ENCODE measurements around the gene TMEM88.

Gene TMEM88

DNA sequence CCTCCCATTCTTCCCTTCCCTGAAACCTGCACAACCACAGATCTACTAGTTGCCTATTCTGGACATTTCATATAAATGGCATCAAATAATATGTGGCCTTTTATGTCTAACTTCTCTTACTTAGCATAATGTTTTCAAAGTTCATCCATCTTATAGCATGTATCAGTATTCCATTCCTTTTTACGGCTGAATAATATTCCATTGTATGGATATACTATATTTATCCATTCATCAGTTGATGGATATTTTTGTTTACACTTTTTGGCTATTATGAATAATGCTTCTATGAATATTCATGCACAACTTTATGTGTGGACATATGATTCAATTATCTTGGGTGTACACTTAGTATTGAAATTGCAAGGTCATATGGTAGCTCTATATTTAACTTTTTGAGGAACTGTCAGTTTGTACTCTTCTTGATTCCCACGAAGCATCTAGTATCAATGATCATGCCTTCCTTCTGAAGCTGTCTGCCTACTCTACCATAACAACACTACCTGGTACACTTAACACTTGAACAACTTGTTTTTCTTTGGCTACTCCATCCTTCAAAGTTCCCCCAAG, 21.0 kb downstream of the TMEM88 start:
- no peaks in the 10 kb centered on the region for H3K36me3 ChIP-seq (ENCODE audit: control insufficient read depth, insufficient read depth, low read length)
- H3K27me3 ChIP-seq (ENCODE audit: control insufficient read depth, insufficient read depth, low read length, poor library complexity, severe bottlenecking) = no peaks in the 10 kb centered on the region
- no peak overlapping the region for H3K4me3 ChIP-seq (ENCODE audit: insufficient read depth, low read depth, low read length)
- H3K4me1 ChIP-seq (ENCODE audit: control insufficient read depth, insufficient read depth, low read length) = no peaks in the 10 kb centered on the region
- 93 to 96% methylated on average over 1 of the region's 2 CpGs for WGBS, 2 experiments
- H3K27ac ChIP-seq (ENCODE audit: insufficient read depth, low read depth, low read length, poor library complexity, severe bottlenecking) = no peak overlapping the region
- no peaks in the 10 kb centered on the region for H3K9me3 ChIP-seq (ENCODE audit: control insufficient read depth, low read length)

DNA sequence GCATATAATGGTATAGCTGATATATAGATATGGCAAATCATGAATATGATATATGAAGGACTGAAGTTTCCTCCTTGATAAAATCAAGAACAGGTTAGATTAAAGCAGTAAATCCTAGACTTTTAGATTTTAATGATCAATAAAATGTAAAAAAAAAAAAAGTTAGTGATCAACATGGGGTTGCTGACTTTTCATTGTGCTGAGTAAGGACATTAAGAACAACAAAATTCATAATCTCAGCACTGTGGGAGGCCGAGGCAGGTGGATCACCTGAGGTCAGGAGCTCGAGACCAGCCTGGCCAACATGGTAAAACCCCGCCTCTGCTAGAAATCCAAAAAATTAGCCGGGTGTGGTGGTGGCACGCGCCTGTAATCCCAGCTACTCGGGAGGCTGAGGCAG, 23.4 kb downstream of the TMEM88 start:
- WGBS, 2 experiments = 94 to 97% methylated on average over 7 of the region's 7 CpGs
- no peaks in the 10 kb centered on the region for H3K27me3 ChIP-seq (ENCODE audit: control insufficient read depth, insufficient read depth, low read length, poor library complexity, severe bottlenecking)
- H3K4me1 ChIP-seq (ENCODE audit: control insufficient read depth, insufficient read depth, low read length) = peaks cover under 1% of the 10 kb centered on the region
- H3K9me3 ChIP-seq (ENCODE audit: control insufficient read depth, low read length) = no peaks in the 10 kb centered on the region
- no peaks in the 10 kb centered on the region for H3K36me3 ChIP-seq (ENCODE audit: control insufficient read depth, insufficient read depth, low read length)
- no peak overlapping the region for H3K27ac ChIP-seq (ENCODE audit: insufficient read depth, low read depth, low read length, poor library complexity, severe bottlenecking)
- no peak overlapping the region for H3K4me3 ChIP-seq (ENCODE audit: insufficient read depth, low read depth, low read length)

DNA sequence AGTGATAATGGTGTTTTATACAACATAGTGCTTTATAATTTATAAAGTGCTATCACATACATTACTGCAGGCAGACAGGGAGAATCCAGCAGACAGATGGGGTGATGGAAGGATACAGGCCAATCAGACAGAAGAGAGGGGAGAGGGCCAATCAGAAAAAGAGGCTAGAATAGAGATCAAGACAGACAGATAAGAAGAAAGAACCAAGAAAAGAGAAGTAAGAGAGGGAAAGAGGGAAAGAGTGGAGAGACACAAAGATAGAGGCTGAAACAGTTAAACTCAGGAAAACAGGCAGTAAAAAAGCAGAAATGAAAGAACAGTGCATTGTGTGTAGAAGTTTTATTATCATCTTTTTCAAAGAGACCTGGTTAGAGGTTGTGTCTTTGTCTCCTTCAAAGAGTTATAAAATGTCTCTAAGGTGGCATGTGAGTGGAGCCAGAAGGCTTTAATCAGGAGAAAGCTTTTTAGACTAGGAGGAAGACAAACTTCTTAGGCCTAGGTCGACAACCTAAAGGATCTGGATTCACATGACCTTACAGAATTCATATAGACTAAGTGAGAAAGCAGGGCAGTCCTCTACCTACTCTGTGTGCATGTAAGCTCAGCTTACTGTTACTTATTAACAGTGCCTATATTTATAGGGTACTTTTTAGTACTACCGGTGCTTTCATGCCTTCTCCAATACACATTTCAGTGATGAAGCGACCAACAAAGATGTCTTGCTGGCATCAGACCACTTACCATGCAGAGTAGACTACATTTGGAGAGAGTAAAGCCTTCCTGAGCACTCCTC, 25.4 kb downstream of the TMEM88 start:
- WGBS, 2 experiments = 88 to 96% methylated on average over 3 of the region's 3 CpGs
- no peak overlapping the region for H3K4me3 ChIP-seq (ENCODE audit: insufficient read depth, low read depth, low read length)
- no peaks in the 10 kb centered on the region for H3K27me3 ChIP-seq (ENCODE audit: control insufficient read depth, insufficient read depth, low read length, poor library complexity, severe bottlenecking)
- no peak overlapping the region for H3K27ac ChIP-seq (ENCODE audit: insufficient read depth, low read depth, low read length, poor library complexity, severe bottlenecking)
- peaks cover 2% of the 10 kb centered on the region for H3K4me1 ChIP-seq (ENCODE audit: control insufficient read depth, insufficient read depth, low read length)
- H3K9me3 ChIP-seq (ENCODE audit: control insufficient read depth, low read length) = no peaks in the 10 kb centered on the region
- no peaks in the 10 kb centered on the region for H3K36me3 ChIP-seq (ENCODE audit: control insufficient read depth, insufficient read depth, low read length)

DNA sequence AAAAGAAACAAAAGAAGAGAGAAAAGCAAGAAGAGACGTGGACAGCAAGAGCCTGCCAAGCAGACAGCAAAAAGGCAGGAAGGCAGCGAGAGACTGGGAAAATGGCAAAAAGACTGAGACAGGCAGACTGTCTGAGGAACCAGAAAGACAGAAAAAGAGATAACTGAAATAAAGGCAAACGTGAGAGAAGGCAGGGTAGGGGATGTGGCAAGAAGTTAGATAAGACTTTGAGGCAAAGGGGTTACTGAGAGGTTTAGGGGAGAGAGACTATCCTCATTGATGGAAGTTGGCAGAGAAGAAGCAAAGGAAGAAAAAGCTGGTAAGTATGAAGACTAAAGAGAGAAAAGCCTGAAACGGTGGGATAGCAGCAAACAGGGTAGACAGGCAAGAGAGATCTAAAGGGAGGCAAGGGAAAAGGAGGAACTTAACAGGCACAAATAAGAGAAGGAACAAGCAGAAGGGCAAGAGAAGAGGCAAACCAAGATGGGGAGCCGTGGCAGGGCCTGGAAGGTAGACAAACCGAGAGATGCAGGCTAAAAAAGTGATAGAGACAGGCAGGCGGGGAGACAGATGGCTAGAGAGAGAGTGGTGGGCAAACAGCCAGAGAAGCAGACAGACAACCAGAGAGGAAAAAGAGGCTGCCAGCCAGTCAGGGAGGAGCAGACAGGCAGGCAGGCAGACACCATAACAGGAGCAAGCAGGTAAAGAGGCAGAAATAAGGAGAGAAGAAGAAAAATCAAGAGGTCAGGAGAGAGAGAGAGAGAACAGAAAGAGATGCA, 26.6 kb downstream of the TMEM88 start:
- no peak overlapping the region for H3K4me3 ChIP-seq (ENCODE audit: insufficient read depth, low read depth, low read length)
- no peak overlapping the region for H3K27ac ChIP-seq (ENCODE audit: insufficient read depth, low read depth, low read length, poor library complexity, severe bottlenecking)
- peaks cover 7% of the 10 kb centered on the region for H3K27me3 ChIP-seq (ENCODE audit: control insufficient read depth, insufficient read depth, low read length, poor library complexity, severe bottlenecking)
- peaks cover 6% of the 10 kb centered on the region for H3K4me1 ChIP-seq (ENCODE audit: control insufficient read depth, insufficient read depth, low read length)
- no peaks in the 10 kb centered on the region for H3K9me3 ChIP-seq (ENCODE audit: control insufficient read depth, low read length)
- H3K36me3 ChIP-seq (ENCODE audit: control insufficient read depth, insufficient read depth, low read length) = no peaks in the 10 kb centered on the region
- WGBS, 2 experiments = 89 to 91% methylated on average over 7 of the region's 7 CpGs

DNA sequence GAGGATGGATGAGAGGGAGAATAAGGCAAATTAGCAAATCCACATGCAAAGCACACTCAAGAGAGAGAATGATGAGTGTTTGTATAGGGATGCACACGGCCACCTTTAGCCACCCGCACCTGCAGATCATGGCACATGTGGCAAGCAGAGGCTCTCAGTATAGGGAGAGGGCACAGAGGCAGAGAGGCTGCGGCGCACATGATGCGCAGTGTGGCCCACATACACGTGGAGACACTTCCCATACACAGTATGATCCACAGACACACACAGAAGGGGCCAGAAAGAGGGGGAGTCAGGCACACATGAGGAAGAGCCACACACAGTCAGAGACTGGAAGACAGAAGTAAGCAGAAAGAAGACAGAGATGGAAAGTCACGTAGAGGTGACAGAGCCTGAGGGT, 27.2 kb downstream of the TMEM88 start:
- no peaks in the 10 kb centered on the region for H3K9me3 ChIP-seq (ENCODE audit: control insufficient read depth, low read length)
- peaks cover 12% of the 10 kb centered on the region for H3K4me1 ChIP-seq (ENCODE audit: control insufficient read depth, insufficient read depth, low read length)
- no peaks in the 10 kb centered on the region for H3K36me3 ChIP-seq (ENCODE audit: control insufficient read depth, insufficient read depth, low read length)
- H3K27me3 ChIP-seq (ENCODE audit: control insufficient read depth, insufficient read depth, low read length, poor library complexity, severe bottlenecking) = peaks cover 13% of the 10 kb centered on the region
- 92 to 96% methylated on average over 7 of the region's 7 CpGs for WGBS, 2 experiments
- H3K4me3 ChIP-seq (ENCODE audit: insufficient read depth, low read depth, low read length) = no peak overlapping the region
- no peak overlapping the region for H3K27ac ChIP-seq (ENCODE audit: insufficient read depth, low read depth, low read length, poor library complexity, severe bottlenecking)

DNA sequence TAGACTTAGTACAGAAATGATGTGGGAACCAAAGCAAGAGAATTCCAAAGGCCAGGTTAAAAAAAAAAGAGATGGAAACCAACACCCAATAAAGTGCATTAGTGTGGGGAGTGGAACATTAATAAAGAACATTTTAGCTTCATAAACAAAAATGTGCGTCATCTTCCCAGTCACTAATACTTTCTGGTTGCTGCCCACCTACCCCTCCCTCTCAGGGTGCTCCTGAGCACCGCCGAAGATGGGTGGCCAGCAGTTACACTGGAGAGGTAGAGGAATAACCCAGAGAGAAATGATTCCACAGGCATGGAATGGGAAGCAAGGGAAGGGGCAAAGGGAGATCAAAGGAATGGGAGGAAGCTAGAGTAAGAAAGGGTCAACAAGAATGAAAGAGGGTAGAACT, 27.8 kb downstream of the TMEM88 start:
- no peaks in the 10 kb centered on the region for H3K36me3 ChIP-seq (ENCODE audit: control insufficient read depth, insufficient read depth, low read length)
- H3K4me3 ChIP-seq (ENCODE audit: insufficient read depth, low read depth, low read length) = no peak overlapping the region
- WGBS, 2 experiments = 72 to 90% methylated on average over 2 to 3 of the region's 3 CpGs
- H3K27ac ChIP-seq (ENCODE audit: insufficient read depth, low read depth, low read length, poor library complexity, severe bottlenecking) = no peak overlapping the region
- H3K4me1 ChIP-seq (ENCODE audit: control insufficient read depth, insufficient read depth, low read length) = peaks cover 16% of the 10 kb centered on the region
- peaks cover 13% of the 10 kb centered on the region for H3K27me3 ChIP-seq (ENCODE audit: control insufficient read depth, insufficient read depth, low read length, poor library complexity, severe bottlenecking)
- no peaks in the 10 kb centered on the region for H3K9me3 ChIP-seq (ENCODE audit: control insufficient read depth, low read length)

DNA sequence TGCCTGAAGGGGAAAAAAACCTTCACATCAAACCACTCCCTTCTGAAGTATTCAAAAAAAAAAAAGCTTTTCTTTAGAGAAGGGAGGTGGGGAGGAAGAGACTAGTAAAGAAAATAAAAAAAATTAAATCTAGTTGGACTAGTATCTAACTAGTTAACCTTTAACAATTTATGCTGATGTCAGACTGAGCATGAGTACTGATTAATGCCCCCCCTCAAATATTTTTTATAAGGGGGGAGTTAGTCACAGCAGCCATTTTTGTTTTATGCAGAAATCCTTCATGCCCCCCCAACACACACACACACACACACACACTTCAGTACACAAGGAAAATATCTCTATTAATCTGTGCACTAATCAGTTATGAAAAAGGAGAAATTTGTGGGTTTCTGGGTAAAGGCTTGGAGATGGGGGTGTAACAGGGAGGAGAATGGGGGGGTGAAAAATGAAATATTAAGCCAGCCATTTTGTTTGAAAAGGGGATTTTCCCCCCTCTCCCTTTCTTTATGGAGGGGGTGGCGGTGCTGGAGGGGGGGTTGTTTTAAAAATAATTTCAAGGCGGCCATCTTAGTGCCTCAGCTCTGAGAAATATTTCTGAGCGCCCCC, 29.0 kb downstream of the TMEM88 start:
- Histone ChIP-seq H3K4me3 (ENCODE audit: insufficient read depth, low read depth, low read length) (no peak overlapping the region), H3K4me1 (ENCODE audit: control insufficient read depth, insufficient read depth, low read length) (peaks cover 28% of the 10 kb centered on the region), H3K9me3 (ENCODE audit: control insufficient read depth, low read length) (no peaks in the 10 kb centered on the region), H3K27me3 (ENCODE audit: control insufficient read depth, insufficient read depth, low read length, poor library complexity, severe bottlenecking) (peaks cover 13% of the 10 kb centered on the region), H3K27ac (ENCODE audit: insufficient read depth, low read depth, low read length, poor library complexity, severe bottlenecking) (no peak overlapping the region), H3K36me3 (ENCODE audit: control insufficient read depth, insufficient read depth, low read length) (no peaks in the 10 kb centered on the region)
- no CpG with 5 or more reads among the region's 3 CpGs for WGBS, 2 experiments

DNA sequence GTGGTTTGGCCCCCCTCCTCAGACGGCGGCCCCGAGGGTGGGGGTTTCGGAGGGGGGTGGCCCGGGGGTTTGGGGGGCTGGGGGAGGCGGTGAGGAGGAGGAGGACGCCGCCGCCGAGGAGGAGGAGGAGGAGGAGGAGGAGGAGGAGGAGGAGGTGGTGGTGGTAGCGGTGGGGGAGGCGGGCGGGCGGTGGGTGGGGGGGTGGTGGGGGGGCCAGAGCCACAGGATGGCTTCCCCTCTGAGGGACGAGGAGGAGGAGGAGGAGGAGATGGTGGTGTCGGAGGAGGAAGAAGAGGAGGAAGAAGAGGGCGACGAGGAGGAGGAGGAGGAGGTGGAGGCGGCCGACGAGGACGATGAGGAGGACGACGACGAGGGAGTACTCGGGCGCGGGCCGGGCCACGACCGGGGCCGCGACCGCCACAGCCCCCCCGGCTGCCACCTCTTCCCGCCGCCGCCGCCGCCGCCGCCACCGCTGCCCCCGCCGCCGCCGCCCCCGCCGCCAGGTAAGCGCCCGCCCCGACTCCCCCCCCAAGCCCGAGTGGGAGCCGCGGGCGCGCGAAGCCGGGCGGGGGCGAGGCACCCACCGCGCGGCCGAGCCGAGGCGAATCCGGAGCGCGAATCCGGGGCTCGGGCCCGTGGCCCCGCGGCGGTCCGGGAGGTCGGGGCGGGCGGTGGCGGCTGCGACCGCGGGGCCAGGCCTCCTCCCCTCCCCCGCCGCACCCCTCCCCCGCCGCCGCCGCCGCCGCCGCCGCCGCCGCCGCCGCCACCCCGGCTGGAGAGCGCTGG, 29.9 kb downstream of the TMEM88 start:
- Histone ChIP-seq H3K27me3 (ENCODE audit: control insufficient read depth, insufficient read depth, low read length, poor library complexity, severe bottlenecking) (peaks cover 13% of the 10 kb centered on the region), H3K4me3 (ENCODE audit: insufficient read depth, low read depth, low read length) (peak overlapping the region; percentile 57), H3K36me3 (ENCODE audit: control insufficient read depth, insufficient read depth, low read length) (no peaks in the 10 kb centered on the region), H3K4me1 (ENCODE audit: control insufficient read depth, insufficient read depth, low read length) (peaks cover 37% of the 10 kb centered on the region), H3K9me3 (ENCODE audit: control insufficient read depth, low read length) (no peaks in the 10 kb centered on the region), H3K27ac (ENCODE audit: insufficient read depth, low read depth, low read length, poor library complexity, severe bottlenecking) (no peak overlapping the region)
- 0% methylated on average over 72 to 79 of the region's 100 CpGs for WGBS, 2 experiments

DNA sequence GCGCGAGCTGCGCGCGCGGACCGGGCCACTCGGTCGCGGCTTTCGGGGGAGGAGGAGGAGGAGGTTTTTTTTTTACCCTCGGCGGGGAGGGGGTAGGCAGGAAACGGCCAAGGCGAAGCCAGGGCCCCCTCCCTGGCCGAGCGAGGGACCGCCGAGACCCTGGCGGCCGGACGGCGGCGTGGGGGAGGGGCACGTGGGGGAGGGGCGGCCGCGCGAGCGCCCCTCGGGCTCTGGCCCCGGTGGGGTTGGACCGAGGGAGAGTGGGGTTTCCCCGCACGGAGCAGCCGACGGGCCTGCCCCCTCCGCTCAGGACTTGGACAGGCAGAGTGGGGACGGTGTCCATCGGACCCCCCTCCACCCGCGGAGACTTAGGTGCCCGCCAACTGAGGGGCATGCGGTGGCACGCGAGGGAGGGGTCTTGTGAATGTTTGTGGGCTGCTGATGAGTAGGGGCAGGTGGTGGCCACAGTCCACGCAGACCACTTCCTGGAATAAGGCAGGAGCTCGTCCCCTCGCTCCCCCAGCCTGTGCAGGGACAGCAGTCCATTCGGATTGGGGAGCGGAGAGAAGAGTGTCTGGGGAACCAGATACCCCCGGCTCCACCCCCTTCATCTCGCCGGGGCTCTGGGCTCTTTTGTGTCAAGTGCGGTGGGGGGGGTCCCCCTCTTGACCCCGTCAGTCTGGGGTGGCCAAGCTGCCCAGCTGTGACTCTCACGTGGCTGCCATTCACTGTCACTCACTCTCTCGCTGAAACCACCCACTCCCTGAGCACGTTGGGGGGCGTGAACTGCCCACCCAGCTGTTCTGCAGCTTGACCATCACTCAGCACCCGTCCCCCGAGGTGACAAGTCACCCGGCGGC, 30.7 kb downstream of the TMEM88 start:
- no peaks in the 10 kb centered on the region for H3K9me3 ChIP-seq (ENCODE audit: control insufficient read depth, low read length)
- 0% methylated on average over 64 of the region's 64 CpGs for WGBS, 2 experiments
- H3K4me3 ChIP-seq (ENCODE audit: insufficient read depth, low read depth, low read length) = peak overlapping the region; percentile 57
- no peak overlapping the region for H3K27ac ChIP-seq (ENCODE audit: insufficient read depth, low read depth, low read length, poor library complexity, severe bottlenecking)
- peaks cover 13% of the 10 kb centered on the region for H3K27me3 ChIP-seq (ENCODE audit: control insufficient read depth, insufficient read depth, low read length, poor library complexity, severe bottlenecking)
- peaks cover 39% of the 10 kb centered on the region for H3K4me1 ChIP-seq (ENCODE audit: control insufficient read depth, insufficient read depth, low read length)
- no peaks in the 10 kb centered on the region for H3K36me3 ChIP-seq (ENCODE audit: control insufficient read depth, insufficient read depth, low read length)
